ENCODE data around the gene HOXA6. TPM values are rescaled to one million over a fixed set of nuclear protein-coding genes. Genes with fewer than 3 reads are reported as not detected.

The HOXA6 gene
- total RNA-seq, 1 donor: 7.6 TPM

DNA sequence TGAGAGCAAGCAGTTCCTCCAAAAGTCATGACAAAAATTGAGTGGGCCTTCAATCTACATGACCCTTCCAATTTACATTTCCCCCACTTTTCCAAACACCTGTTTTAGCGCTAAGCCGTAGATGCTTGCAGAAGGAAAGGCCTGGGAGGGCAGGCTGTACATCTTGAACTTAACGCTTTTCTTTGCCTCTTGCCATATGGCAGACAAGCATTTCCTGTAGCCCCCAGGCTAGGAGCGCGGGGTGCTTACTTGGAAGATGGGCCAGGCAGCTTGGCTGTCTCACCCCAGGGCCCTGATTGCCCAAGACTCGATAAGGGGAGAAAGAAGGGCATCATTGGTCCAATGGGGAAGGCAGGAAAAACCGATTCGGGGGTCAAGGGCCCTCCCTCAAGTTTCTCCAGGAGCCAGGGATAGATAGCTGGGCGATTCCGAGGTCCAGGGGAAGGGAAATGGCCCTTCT lies 24.8 kb upstream of the HOXA6 start:
- H3K36me3 ChIP-seq (ENCODE audit: insufficient read depth, low read length): peaks cover 18% of the 10 kb centered on the region
- H3K4me3 ChIP-seq (ENCODE audit: insufficient read depth, low read length): peak overlapping the region; percentile 75
- H3K27ac ChIP-seq (ENCODE audit: low read depth, low read length): peak overlapping the region; percentile 76
- TF ChIP-seq, protein P1, sequence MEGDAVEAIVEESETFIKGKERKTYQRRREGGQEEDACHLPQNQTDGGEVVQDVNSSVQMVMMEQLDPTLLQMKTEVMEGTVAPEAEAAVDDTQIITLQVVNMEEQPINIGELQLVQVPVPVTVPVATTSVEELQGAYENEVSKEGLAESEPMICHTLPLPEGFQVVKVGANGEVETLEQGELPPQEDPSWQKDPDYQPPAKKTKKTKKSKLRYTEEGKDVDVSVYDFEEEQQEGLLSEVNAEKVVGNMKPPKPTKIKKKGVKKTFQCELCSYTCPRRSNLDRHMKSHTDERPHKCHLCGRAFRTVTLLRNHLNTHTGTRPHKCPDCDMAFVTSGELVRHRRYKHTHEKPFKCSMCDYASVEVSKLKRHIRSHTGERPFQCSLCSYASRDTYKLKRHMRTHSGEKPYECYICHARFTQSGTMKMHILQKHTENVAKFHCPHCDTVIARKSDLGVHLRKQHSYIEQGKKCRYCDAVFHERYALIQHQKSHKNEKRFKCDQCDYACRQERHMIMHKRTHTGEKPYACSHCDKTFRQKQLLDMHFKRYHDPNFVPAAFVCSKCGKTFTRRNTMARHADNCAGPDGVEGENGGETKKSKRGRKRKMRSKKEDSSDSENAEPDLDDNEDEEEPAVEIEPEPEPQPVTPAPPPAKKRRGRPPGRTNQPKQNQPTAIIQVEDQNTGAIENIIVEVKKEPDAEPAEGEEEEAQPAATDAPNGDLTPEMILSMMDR (IDR thresholded peaks at IDR 0.05; ENCODE audit: extremely low read depth, low read depth, low read length): no peak
- H4K20me1 ChIP-seq (ENCODE audit: insufficient read depth, low read length): peaks cover 7% of the 10 kb centered on the region
- peak; percentile 79 for DNase-seq (ENCODE audit: insufficient read length, low spot score, missing footprints)
- H3K79me2 ChIP-seq (ENCODE audit: insufficient read depth, low read length): peaks cover 100% of the 10 kb centered on the region
- peaks cover 44% of the 10 kb centered on the region for H3K4me1 ChIP-seq (ENCODE audit: insufficient read depth, low read length)
- H3K4me2 ChIP-seq (ENCODE audit: insufficient read depth, low read length): peak overlapping the region; percentile 99
- H3K9me3 ChIP-seq (ENCODE audit: low read depth, low read length): no peaks in the 10 kb centered on the region
- no peaks in the 10 kb centered on the region for H3K27me3 ChIP-seq (ENCODE audit: insufficient read depth, low read length)
- no peak overlapping the region for H2AFZ ChIP-seq (ENCODE audit: low read length)

DNA sequence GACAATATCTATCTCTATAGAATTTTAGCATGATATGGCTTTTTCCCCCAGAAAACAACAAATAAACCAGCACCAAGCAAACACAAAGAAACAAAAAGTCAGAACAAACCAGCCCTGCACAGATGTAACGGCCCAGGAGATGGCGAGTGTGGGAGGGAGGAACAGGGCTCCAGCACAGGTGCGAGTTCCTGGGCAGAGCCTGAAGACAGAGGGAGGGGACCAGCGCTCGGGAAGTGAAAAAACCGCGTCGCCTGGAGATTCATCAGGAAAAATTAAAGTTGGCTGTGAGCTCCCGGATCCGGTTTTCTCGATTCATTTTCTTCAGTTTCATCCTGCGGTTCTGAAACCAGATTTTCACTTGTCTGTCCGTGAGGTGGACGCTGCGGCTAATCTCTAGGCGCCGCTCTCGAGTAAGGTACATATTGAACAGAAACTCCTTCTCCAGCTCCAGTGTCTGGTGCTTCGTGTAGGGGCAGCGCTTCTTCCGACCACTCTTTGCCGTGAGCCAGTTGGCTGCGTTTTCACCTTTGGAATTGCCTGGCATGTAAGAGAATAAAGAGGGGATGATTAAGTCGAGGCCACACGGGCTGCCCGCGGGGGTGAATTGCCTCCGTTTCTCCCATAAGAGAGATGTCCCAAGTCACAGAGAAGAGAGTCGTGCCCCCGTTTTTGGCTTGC lies 24.2 kb upstream of the HOXA6 start:
- Histone ChIP-seq H3K9me3 (ENCODE audit: low read depth, low read length) (no peaks in the 10 kb centered on the region), H4K20me1 (ENCODE audit: insufficient read depth, low read length) (peaks cover 7% of the 10 kb centered on the region), H3K4me3 (ENCODE audit: insufficient read depth, low read length) (peak overlapping the region; percentile 75), H3K79me2 (ENCODE audit: insufficient read depth, low read length) (peaks cover 100% of the 10 kb centered on the region), H3K27me3 (ENCODE audit: insufficient read depth, low read length) (no peaks in the 10 kb centered on the region), H3K27ac (ENCODE audit: low read depth, low read length) (peak overlapping the region; percentile 76), H3K4me2 (ENCODE audit: insufficient read depth, low read length) (peak overlapping the region; percentile 99), H3K36me3 (ENCODE audit: insufficient read depth, low read length) (peaks cover 18% of the 10 kb centered on the region), H3K4me1 (ENCODE audit: insufficient read depth, low read length) (peaks cover 44% of the 10 kb centered on the region), H2AFZ (ENCODE audit: low read length) (no peak overlapping the region)
- peak; percentile 80 for DNase-seq (ENCODE audit: insufficient read length, low spot score, missing footprints)
- TF ChIP-seq, protein P1 (IDR thresholded peaks at IDR 0.05; ENCODE audit: extremely low read depth, low read depth, low read length): no peak

DNA sequence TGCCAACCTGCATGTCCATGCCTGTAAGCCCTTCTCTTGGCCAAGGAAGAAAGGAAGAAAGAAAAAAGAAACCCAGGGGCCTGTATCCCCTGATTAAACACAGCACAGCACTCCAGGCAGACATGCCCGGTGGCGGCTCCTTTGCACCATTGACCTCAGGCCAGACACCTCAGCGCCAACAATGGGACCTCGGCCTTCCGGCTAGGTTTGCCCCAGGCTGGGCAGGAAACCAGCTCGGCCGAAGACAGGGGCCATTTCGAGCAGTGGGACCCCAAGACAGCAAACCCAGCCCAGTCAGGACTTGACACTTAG lies 23.7 kb upstream of the HOXA6 start:
- H3K36me3 ChIP-seq (ENCODE audit: insufficient read depth, low read length): peaks cover 18% of the 10 kb centered on the region
- peak overlapping the region; percentile 75 for H3K4me3 ChIP-seq (ENCODE audit: insufficient read depth, low read length)
- TF ChIP-seq, protein P1 (IDR thresholded peaks at IDR 0.05; ENCODE audit: extremely low read depth, low read depth, low read length): no peak
- H3K27me3 ChIP-seq (ENCODE audit: insufficient read depth, low read length): no peaks in the 10 kb centered on the region
- H2AFZ ChIP-seq (ENCODE audit: low read length): no peak overlapping the region
- peak overlapping the region; percentile 99 for H3K4me2 ChIP-seq (ENCODE audit: insufficient read depth, low read length)
- H4K20me1 ChIP-seq (ENCODE audit: insufficient read depth, low read length): peaks cover 7% of the 10 kb centered on the region
- H3K9me3 ChIP-seq (ENCODE audit: low read depth, low read length): no peaks in the 10 kb centered on the region
- DNase-seq (ENCODE audit: insufficient read length, low spot score, missing footprints): no peak
- H3K4me1 ChIP-seq (ENCODE audit: insufficient read depth, low read length): peaks cover 43% of the 10 kb centered on the region
- peak overlapping the region; percentile 76 for H3K27ac ChIP-seq (ENCODE audit: low read depth, low read length)
- H3K79me2 ChIP-seq (ENCODE audit: insufficient read depth, low read length): peaks cover 100% of the 10 kb centered on the region

DNA sequence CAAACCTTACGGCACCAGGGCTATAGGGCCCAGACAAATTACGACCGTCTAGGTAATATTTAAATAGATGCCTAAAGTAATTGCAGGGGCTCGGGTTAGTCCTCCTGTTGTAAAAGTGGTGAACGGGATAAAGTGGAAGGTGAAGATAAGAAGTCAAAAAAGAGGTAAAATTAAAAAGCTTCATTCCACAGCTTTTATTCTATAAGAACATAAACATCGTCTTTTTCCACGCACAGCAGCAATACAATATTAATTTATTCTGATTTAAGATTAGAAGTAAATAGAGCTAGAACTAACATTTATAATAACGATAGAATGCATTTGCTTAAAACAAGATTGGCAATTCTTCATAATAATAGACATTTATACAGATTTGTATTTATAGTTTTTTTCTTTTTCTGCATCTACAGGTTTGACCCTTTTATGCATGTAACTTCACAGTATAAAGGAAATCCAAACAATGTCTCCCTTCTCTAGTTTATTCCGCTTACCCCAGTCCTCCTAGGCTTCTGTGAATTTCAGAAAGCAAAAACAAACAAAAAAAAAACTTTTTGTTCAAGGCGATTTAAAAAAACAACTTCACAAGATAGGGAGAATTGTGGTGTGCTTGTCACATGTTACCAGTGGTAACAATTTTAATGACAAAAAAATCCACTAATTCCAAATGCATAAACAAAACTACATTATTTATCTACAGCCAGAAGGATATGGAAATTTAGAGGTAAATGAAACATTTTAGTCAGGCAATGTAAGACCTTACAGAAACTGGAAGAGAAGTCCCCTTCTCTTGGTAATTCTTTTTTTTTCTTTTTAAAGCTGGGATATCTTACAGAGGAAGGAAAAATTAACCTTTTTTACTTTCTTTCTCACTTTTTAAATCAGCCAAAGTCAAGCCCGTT lies 23.1 kb upstream of the HOXA6 start:
- Histone ChIP-seq H3K4me3 (ENCODE audit: insufficient read depth, low read length) (peak overlapping the region; percentile 75), H2AFZ (ENCODE audit: low read length) (no peak overlapping the region), H3K4me1 (ENCODE audit: insufficient read depth, low read length) (peaks cover 37% of the 10 kb centered on the region), H4K20me1 (ENCODE audit: insufficient read depth, low read length) (peaks cover 7% of the 10 kb centered on the region), H3K4me2 (ENCODE audit: insufficient read depth, low read length) (peak overlapping the region; percentile 99), H3K36me3 (ENCODE audit: insufficient read depth, low read length) (peaks cover 18% of the 10 kb centered on the region), H3K27me3 (ENCODE audit: insufficient read depth, low read length) (no peaks in the 10 kb centered on the region), H3K27ac (ENCODE audit: low read depth, low read length) (peak overlapping the region; percentile 76), H3K79me2 (ENCODE audit: insufficient read depth, low read length) (peaks cover 100% of the 10 kb centered on the region), H3K9me3 (ENCODE audit: low read depth, low read length) (no peaks in the 10 kb centered on the region)
- DNase-seq (ENCODE audit: insufficient read length, low spot score, missing footprints): no peak
- TF ChIP-seq, protein P1 (IDR thresholded peaks at IDR 0.05; ENCODE audit: extremely low read depth, low read depth, low read length): no peak
